Natural killer cell (primary cell): ENCODE results near the gene BBS4. TPM values are rescaled to one million over a fixed set of nuclear protein-coding genes. Genes with fewer than 3 reads are reported as not detected.

Source experiments
- ATAC-seq, 3 donors: fragments of 150-1000 bp in 2 of 3; fragments of 200-7000 bp in 1 of 3; cut with Tn5 transposase; 1 replicate in 1 of 3; 2 replicates in 2 of 3; pipeline ENCODE4 v1.10.0; 2021; ENCODE audit warnings: mild to moderate bottlenecking in 2 of 3, moderate library complexity in 2 of 3
- DNase-seq, 2 donors: peaks; one replicate each; pipeline versions ENCODE4 v3.0.0 to v3.0.0-alpha.2; 2013 to 2021; ENCODE audit warnings: mixed read lengths in 1 of 2
- H3K27ac ChIP-seq: one replicate; pipeline ENCODE4 v1.5.1; 2013; ENCODE audit warnings: mild to moderate bottlenecking, low read length
- H3K27me3 ChIP-seq: one replicate; pipeline ENCODE4 v1.6.1; 2013; ENCODE audit warnings: low read length; ENCODE audit not compliant: control insufficient read depth, insufficient read depth
- H3K36me3 ChIP-seq: one replicate; pipeline ENCODE4 v1.6.1; 2013; ENCODE audit warnings: low read length; ENCODE audit not compliant: control insufficient read depth, insufficient read depth
- H3K4me1 ChIP-seq: one replicate; pipeline ENCODE4 v1.6.1; 2013; ENCODE audit warnings: low read length; ENCODE audit not compliant: control insufficient read depth, insufficient read depth
- H3K4me3 ChIP-seq: one replicate; pipeline ENCODE4 v1.5.1; 2013; ENCODE audit warnings: low read length
- H3K9me3 ChIP-seq: one replicate; pipeline ENCODE4 v1.6.1; 2013; ENCODE audit warnings: low read length; ENCODE audit not compliant: control insufficient read depth, insufficient read depth
- H3K27ac Mint-ChIP-seq, 2 donors: one replicate each; pipeline ENCODE4 v1.8.0; 2022; ENCODE audit warnings: mild to moderate bottlenecking in 2 of 2, mixed read lengths in 2 of 2, moderate library complexity in 1 of 2
- H3K27me3 Mint-ChIP-seq, 2 donors: one replicate each; pipeline ENCODE4 v1.8.0; 2022; ENCODE audit warnings: low read depth in 2 of 2, mixed read lengths in 2 of 2
- H3K36me3 Mint-ChIP-seq: one replicate; pipeline ENCODE4 v1.8.0; 2022; ENCODE audit warnings: mixed read lengths
- H3K4me1 Mint-ChIP-seq, 2 donors: one replicate each; pipeline ENCODE4 v1.8.0; 2022; ENCODE audit warnings: mixed read lengths in 2 of 2
- H3K4me3 Mint-ChIP-seq: one replicate; pipeline ENCODE4 v1.8.0; 2022; ENCODE audit warnings: mild to moderate bottlenecking, moderate library complexity, mixed read lengths
- H3K9me3 Mint-ChIP-seq, 2 donors: one replicate each; pipeline ENCODE4 v1.8.0; 2022; ENCODE audit warnings: mixed read lengths in 2 of 2
- WGBS: methylation state at CpG from one replicate; pipeline ENCODE4 v1.1.7; 2013; ENCODE audit warnings: missing lambda C conversion rate; ENCODE audit not compliant: insufficient coverage; 5-methylcytosine and 5-hydroxymethylcytosine counted together
- intact Hi-C: fragments of 100-400 bp; cut with micrococcal nuclease; formaldehyde crosslinking; loops from one replicate; pipeline ENCODE4 v1.14.2; 2022
- total RNA-seq, 4 donors: library from RNA; stranded (reverse); fragments of 120-200 nt in 1 of 4; gene quantifications; one replicate each; pipeline versions ENCODE4 v1.2.3 to v1.2.4, GENCODE V29; 2013 to 2022
- TF ChIP-seq, protein P1 (sequence below): fragments of 200-600 bp; IDR thresholded peaks from one replicate; pipeline ENCODE4 v1.8.0; 2022; ENCODE audit warnings: antibody characterized with exemption

Gene BBS4
- total RNA-seq, 3 donors from 2014 or later (not counting 1 experiment from before 2014, with no cell fraction given): 24.7 to 37.2 (median 26.7) TPM

DNA sequence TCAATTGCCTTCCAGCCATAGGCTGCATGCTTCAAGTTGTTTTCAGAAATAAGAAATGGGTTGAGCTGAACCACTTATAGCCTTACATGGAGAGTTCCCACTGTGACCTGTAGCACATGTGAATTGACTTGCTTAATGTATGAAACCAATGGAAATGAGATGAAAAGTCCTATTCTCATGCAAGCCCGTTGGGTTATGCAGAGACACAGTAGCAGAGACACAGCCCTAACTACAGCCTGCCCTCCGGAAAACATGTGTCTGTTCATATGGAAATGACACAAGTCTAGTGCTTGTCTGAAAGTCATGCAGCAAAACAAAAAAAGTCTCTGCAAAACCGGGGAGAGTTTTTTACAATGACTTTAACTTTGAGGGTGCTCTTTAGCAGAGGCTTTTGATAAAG, 14.5 kb upstream of the BBS4 start:
- no peak for ATAC-seq
- no peaks in the 10 kb centered on the region for H3K9me3 Mint-ChIP-seq
- no peak for DNase-seq
- TF ChIP-seq, protein P1, sequence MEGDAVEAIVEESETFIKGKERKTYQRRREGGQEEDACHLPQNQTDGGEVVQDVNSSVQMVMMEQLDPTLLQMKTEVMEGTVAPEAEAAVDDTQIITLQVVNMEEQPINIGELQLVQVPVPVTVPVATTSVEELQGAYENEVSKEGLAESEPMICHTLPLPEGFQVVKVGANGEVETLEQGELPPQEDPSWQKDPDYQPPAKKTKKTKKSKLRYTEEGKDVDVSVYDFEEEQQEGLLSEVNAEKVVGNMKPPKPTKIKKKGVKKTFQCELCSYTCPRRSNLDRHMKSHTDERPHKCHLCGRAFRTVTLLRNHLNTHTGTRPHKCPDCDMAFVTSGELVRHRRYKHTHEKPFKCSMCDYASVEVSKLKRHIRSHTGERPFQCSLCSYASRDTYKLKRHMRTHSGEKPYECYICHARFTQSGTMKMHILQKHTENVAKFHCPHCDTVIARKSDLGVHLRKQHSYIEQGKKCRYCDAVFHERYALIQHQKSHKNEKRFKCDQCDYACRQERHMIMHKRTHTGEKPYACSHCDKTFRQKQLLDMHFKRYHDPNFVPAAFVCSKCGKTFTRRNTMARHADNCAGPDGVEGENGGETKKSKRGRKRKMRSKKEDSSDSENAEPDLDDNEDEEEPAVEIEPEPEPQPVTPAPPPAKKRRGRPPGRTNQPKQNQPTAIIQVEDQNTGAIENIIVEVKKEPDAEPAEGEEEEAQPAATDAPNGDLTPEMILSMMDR: no peak
- no peak overlapping the region for H3K27ac Mint-ChIP-seq
- H3K9me3 ChIP-seq: no peaks in the 10 kb centered on the region
- no peak overlapping the region for H3K4me3 ChIP-seq
- H3K27me3 ChIP-seq: peaks cover 2% of the 10 kb centered on the region
- no peak overlapping the region for H3K27ac ChIP-seq
- peaks cover 6 to 7% of the 10 kb centered on the region in 2 donors for H3K4me1 Mint-ChIP-seq
- H3K4me1 ChIP-seq: peaks cover 6% of the 10 kb centered on the region
- H3K36me3 Mint-ChIP-seq: no peaks in the 10 kb centered on the region
- no peaks in the 10 kb centered on the region for H3K36me3 ChIP-seq
- H3K27me3 Mint-ChIP-seq: peaks cover 10 to 16% of the 10 kb centered on the region in 2 donors
- 30% methylated on average over 3 of the region's 3 CpGs for WGBS
- H3K4me3 Mint-ChIP-seq: no peak overlapping the region
- intact Hi-C loops: loop anchor here (10.0 kb wide), 3 partner anchors 77 to 477 kb away; partner anchors contain the start of gene GRAMD2A

DNA sequence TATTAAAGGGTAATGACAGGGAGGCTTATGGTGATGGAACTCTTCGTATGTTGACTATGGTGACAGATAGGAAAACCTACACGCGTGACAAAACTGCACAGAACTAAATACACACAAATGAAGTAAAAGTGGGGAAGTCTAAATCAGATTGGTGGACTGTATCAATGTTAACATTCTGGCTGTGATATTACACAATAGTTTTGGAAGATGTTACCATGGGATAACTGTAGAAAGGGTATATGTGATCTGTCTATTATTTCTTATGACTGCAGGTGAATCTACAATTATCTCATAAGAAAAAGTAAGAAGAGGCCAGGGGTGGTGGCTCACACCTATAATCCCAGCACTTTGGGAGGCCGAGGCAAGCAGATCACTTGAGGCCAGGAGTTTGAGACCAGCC, 9.2 kb upstream of the BBS4 start:
- Histone ChIP-seq H3K27ac (no peak overlapping the region), H3K4me3 (no peak overlapping the region), H3K36me3 (no peaks in the 10 kb centered on the region), H3K27me3 (peaks cover 7% of the 10 kb centered on the region), H3K4me1 (no peaks in the 10 kb centered on the region), H3K9me3 (no peaks in the 10 kb centered on the region)
- no peak for DNase-seq
- Mint-ChIP-seq H3K4me1 (no peaks in the 10 kb centered on the region), H3K27ac (no peak overlapping the region), H3K4me3 (no peak overlapping the region), H3K36me3 (no peaks in the 10 kb centered on the region), H3K27me3 (peaks cover 18 to 27% of the 10 kb centered on the region in 2 donors), H3K9me3 (no peaks in the 10 kb centered on the region)
- intact Hi-C loops: loop anchor here (10.0 kb wide), 3 partner anchors 82 to 482 kb away; partner anchors contain the start of gene GRAMD2A
- no peak for ATAC-seq
- WGBS: 77% methylated on average over 2 of the region's 4 CpGs
- TF ChIP-seq, protein P1: no peak

DNA sequence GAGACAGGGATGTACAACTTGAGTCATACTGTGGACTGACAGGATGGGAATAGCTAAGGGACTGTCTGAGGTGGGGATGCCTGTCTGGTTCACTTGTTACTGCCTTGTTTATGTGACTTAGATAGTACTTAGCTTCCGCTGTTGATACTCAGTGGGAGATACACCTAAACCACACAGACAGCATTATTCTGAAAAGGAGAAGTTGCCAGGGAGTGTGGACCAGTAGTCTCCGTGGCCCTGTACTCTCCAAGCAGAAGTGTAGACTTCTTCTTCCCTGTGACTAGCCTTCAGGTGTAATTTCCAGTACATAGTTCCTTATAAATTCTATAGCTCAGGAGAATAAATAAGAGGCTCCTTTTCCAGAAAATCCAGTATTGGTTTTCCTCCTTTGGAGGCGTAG, 5.1 kb upstream of the BBS4 start:
- Mint-ChIP-seq H3K27ac (no peak overlapping the region), H3K4me1 (peaks cover 8 to 10% of the 10 kb centered on the region in 2 donors), H3K4me3 (no peak overlapping the region), H3K9me3 (no peaks in the 10 kb centered on the region), H3K36me3 (no peaks in the 10 kb centered on the region), H3K27me3 (peaks cover 15 to 22% of the 10 kb centered on the region in 2 donors)
- TF ChIP-seq, protein P1: no peak
- Histone ChIP-seq H3K4me3 (no peak overlapping the region), H3K27me3 (peaks cover 7% of the 10 kb centered on the region), H3K27ac (no peak overlapping the region), H3K9me3 (no peaks in the 10 kb centered on the region), H3K4me1 (peaks cover 8% of the 10 kb centered on the region), H3K36me3 (no peaks in the 10 kb centered on the region)
- no peak for DNase-seq
- ATAC-seq: no peak
- WGBS: 33% methylated on average over 3 of the region's 3 CpGs
- intact Hi-C loops: loop anchor here (10.0 kb wide), 1 partner anchor 206 kb away; the partner anchor contains the start of gene ARIH1

DNA sequence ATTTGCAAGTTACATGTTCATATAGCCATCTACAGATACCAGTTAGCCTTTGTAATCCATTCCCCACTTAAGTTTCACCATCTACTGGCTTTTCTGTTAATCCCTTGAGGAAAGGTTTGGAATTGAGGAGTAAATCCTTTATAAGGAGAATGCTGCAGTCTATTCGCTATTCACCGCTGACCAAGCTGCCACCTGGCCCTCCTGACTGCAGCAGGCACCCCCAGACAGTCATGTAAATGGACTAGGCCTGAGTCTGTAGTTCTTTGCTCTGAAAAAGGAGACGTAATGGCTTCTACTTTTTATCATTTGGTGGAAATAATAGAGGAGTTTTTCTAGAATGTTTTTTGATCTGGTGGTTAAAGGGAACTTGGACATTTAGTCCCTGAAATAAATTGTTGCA, 3.2 kb upstream of the BBS4 start:
- ATAC-seq (no peak), DNase-seq (no peak)
- Mint-ChIP-seq H3K4me3 (no peak overlapping the region), H3K9me3 (no peaks in the 10 kb centered on the region), H3K36me3 (no peaks in the 10 kb centered on the region), H3K27me3 (peaks cover 9 to 19% of the 10 kb centered on the region in 2 donors), H3K27ac (no peak overlapping the region), H3K4me1 (peaks cover 17 to 19% of the 10 kb centered on the region in 2 donors)
- no peaks in the 10 kb centered on the region for H3K36me3 ChIP-seq
- WGBS: 97% methylated on average over 3 of the region's 3 CpGs
- H3K4me3 ChIP-seq: no peak overlapping the region
- TF ChIP-seq, protein P1: no peak
- H3K4me1 ChIP-seq: peaks cover 17% of the 10 kb centered on the region
- peaks cover 7% of the 10 kb centered on the region for H3K27me3 ChIP-seq
- H3K27ac ChIP-seq: no peak overlapping the region
- no peaks in the 10 kb centered on the region for H3K9me3 ChIP-seq
- intact Hi-C loops: loop anchor here (10.0 kb wide), 1 partner anchor 208 kb away; the partner anchor contains the start of gene ARIH1
